ENCODE data around the gene SEC16A. TPM values are rescaled to one million over a fixed set of nuclear protein-coding genes. Genes with fewer than 3 reads are reported as not detected.

Gene SEC16A
- total RNA-seq, 1 donor from 2014 or later: 87.3 TPM

GRCh38 chr9:136470792-136471469 lies 11.9 kb downstream of the SEC16A start:
- Mint-ChIP-seq H3K4me1 (ENCODE audit: low read depth) (peaks cover 8% of the 10 kb centered on the region), H3K36me3 (ENCODE audit: low read depth) (peaks cover 25% of the 10 kb centered on the region), H3K27ac (no peak overlapping the region), H3K9me3 (no peaks in the 10 kb centered on the region), H3K27me3 (ENCODE audit: insufficient read depth) (no peaks in the 10 kb centered on the region), H3K4me3 (no peak overlapping the region)
- intact Hi-C loops (cut with micrococcal nuclease): no loop called here
- no peak for DNase-seq (ENCODE audit: low spot score)

GRCh38 chr9:136470356-136470755 lies 12.5 kb downstream of the SEC16A start:
- Mint-ChIP-seq H3K27me3 (ENCODE audit: insufficient read depth) (no peaks in the 10 kb centered on the region), H3K36me3 (ENCODE audit: low read depth) (peaks cover 24% of the 10 kb centered on the region), H3K4me1 (ENCODE audit: low read depth) (peaks cover 8% of the 10 kb centered on the region), H3K4me3 (no peak overlapping the region), H3K27ac (no peak overlapping the region), H3K9me3 (no peaks in the 10 kb centered on the region)
- intact Hi-C loops (cut with micrococcal nuclease): no loop called here
- no peak for DNase-seq (ENCODE audit: low spot score)

GRCh38 chr9:136467766-136468165 lies 15.1 kb downstream of the SEC16A start:
- DNase-seq (ENCODE audit: low spot score): no peak
- Mint-ChIP-seq H3K36me3 (ENCODE audit: low read depth) (peaks cover 30% of the 10 kb centered on the region), H3K9me3 (no peaks in the 10 kb centered on the region), H3K27ac (no peak overlapping the region), H3K27me3 (ENCODE audit: insufficient read depth) (no peaks in the 10 kb centered on the region), H3K4me1 (ENCODE audit: low read depth) (no peaks in the 10 kb centered on the region), H3K4me3 (no peak overlapping the region)
- intact Hi-C loops (cut with micrococcal nuclease): no loop called here

GRCh38 chr9:136466155-136466541 lies 16.7 kb downstream of the SEC16A start:
- no peak for DNase-seq (ENCODE audit: low spot score)
- intact Hi-C loops (cut with micrococcal nuclease): no loop called here
- Mint-ChIP-seq H3K36me3 (ENCODE audit: low read depth) (peaks cover 40% of the 10 kb centered on the region), H3K9me3 (no peaks in the 10 kb centered on the region), H3K4me3 (no peak overlapping the region), H3K27ac (no peak overlapping the region), H3K4me1 (ENCODE audit: low read depth) (no peaks in the 10 kb centered on the region), H3K27me3 (ENCODE audit: insufficient read depth) (no peaks in the 10 kb centered on the region)

- H3K4me1 Mint-ChIP-seq (ENCODE audit: low read depth): no peaks in the 10 kb centered on the region
- no peak for DNase-seq (ENCODE audit: low spot score)
- no peak overlapping the region for H3K4me3 Mint-ChIP-seq
- no peaks in the 10 kb centered on the region for H3K9me3 Mint-ChIP-seq
- H3K36me3 Mint-ChIP-seq (ENCODE audit: low read depth): peaks cover 43% of the 10 kb centered on the region
- H3K27ac Mint-ChIP-seq: no peak overlapping the region
- intact Hi-C loops (cut with micrococcal nuclease): no loop called here
- H3K27me3 Mint-ChIP-seq (ENCODE audit: insufficient read depth): no peaks in the 10 kb centered on the region
Observed at GRCh38 chr9:136465500-136466154, 17.2 kb downstream of the SEC16A start.

GRCh38 chr9:136464241-136464640 lies 18.6 kb downstream of the SEC16A start:
- intact Hi-C loops (cut with micrococcal nuclease): no loop called here
- no peaks in the 10 kb centered on the region for H3K9me3 Mint-ChIP-seq
- H3K27ac Mint-ChIP-seq: no peak overlapping the region
- H3K4me3 Mint-ChIP-seq: no peak overlapping the region
- no peaks in the 10 kb centered on the region for H3K4me1 Mint-ChIP-seq (ENCODE audit: low read depth)
- DNase-seq (ENCODE audit: low spot score): no peak
- no peaks in the 10 kb centered on the region for H3K27me3 Mint-ChIP-seq (ENCODE audit: insufficient read depth)
- H3K36me3 Mint-ChIP-seq (ENCODE audit: low read depth): peaks cover 46% of the 10 kb centered on the region

- no peaks in the 10 kb centered on the region for H3K9me3 Mint-ChIP-seq
- H3K27me3 Mint-ChIP-seq (ENCODE audit: insufficient read depth): no peaks in the 10 kb centered on the region
- H3K36me3 Mint-ChIP-seq (ENCODE audit: low read depth): peaks cover 52% of the 10 kb centered on the region
- H3K27ac Mint-ChIP-seq: no peak overlapping the region
- no peak for DNase-seq (ENCODE audit: low spot score)
- intact Hi-C loops (cut with micrococcal nuclease): no loop called here
- H3K4me1 Mint-ChIP-seq (ENCODE audit: low read depth): no peaks in the 10 kb centered on the region
- no peak overlapping the region for H3K4me3 Mint-ChIP-seq
Observed at GRCh38 chr9:136463578-136463977, 19.3 kb downstream of the SEC16A start.

GRCh38 chr9:136462664-136463063 lies 20.2 kb downstream of the SEC16A start:
- intact Hi-C loops (cut with micrococcal nuclease): no loop called here
- no peak overlapping the region for H3K4me3 Mint-ChIP-seq
- no peak for DNase-seq (ENCODE audit: low spot score)
- H3K4me1 Mint-ChIP-seq (ENCODE audit: low read depth): no peaks in the 10 kb centered on the region
- peaks cover 56% of the 10 kb centered on the region for H3K36me3 Mint-ChIP-seq (ENCODE audit: low read depth)
- no peaks in the 10 kb centered on the region for H3K9me3 Mint-ChIP-seq
- no peaks in the 10 kb centered on the region for H3K27me3 Mint-ChIP-seq (ENCODE audit: insufficient read depth)
- no peak overlapping the region for H3K27ac Mint-ChIP-seq

- no peaks in the 10 kb centered on the region for H3K27me3 Mint-ChIP-seq (ENCODE audit: insufficient read depth)
- H3K4me3 Mint-ChIP-seq: no peak overlapping the region
- intact Hi-C loops (cut with micrococcal nuclease): no loop called here
- no peak overlapping the region for H3K27ac Mint-ChIP-seq
- H3K36me3 Mint-ChIP-seq (ENCODE audit: low read depth): peaks cover 54% of the 10 kb centered on the region
- no peak for DNase-seq (ENCODE audit: low spot score)
- H3K4me1 Mint-ChIP-seq (ENCODE audit: low read depth): no peaks in the 10 kb centered on the region
- H3K9me3 Mint-ChIP-seq: no peaks in the 10 kb centered on the region
Observed at GRCh38 chr9:136460772-136461325, 22.0 kb downstream of the SEC16A start.

GRCh38 chr9:136459425-136459824 lies 23.4 kb downstream of the SEC16A start:
- intact Hi-C loops (cut with micrococcal nuclease): no loop called here
- Mint-ChIP-seq H3K4me3 (no peak overlapping the region), H3K27me3 (ENCODE audit: insufficient read depth) (no peaks in the 10 kb centered on the region), H3K36me3 (ENCODE audit: low read depth) (peaks cover 56% of the 10 kb centered on the region), H3K27ac (no peak overlapping the region), H3K4me1 (ENCODE audit: low read depth) (no peaks in the 10 kb centered on the region), H3K9me3 (no peaks in the 10 kb centered on the region)
- DNase-seq (ENCODE audit: low spot score): no peak

- Mint-ChIP-seq H3K27me3 (ENCODE audit: insufficient read depth) (no peaks in the 10 kb centered on the region), H3K4me1 (ENCODE audit: low read depth) (no peaks in the 10 kb centered on the region), H3K4me3 (no peak overlapping the region), H3K27ac (no peak overlapping the region), H3K36me3 (ENCODE audit: low read depth) (peaks cover 53% of the 10 kb centered on the region), H3K9me3 (no peaks in the 10 kb centered on the region)
- no peak for DNase-seq (ENCODE audit: low spot score)
- intact Hi-C loops (cut with micrococcal nuclease): no loop called here
Observed at GRCh38 chr9:136457326-136457725, 25.5 kb downstream of the SEC16A start.

GRCh38 chr9:136456258-136456657 lies 26.6 kb downstream of the SEC16A start:
- Mint-ChIP-seq H3K4me3 (no peak overlapping the region), H3K27ac (no peak overlapping the region), H3K36me3 (ENCODE audit: low read depth) (peaks cover 49% of the 10 kb centered on the region), H3K27me3 (ENCODE audit: insufficient read depth) (no peaks in the 10 kb centered on the region), H3K4me1 (ENCODE audit: low read depth) (no peaks in the 10 kb centered on the region), H3K9me3 (no peaks in the 10 kb centered on the region)
- intact Hi-C loops (cut with micrococcal nuclease): no loop called here
- DNase-seq (ENCODE audit: low spot score): no peak

Measured in activated T-helper 1 cell treated with anti-CD3 and anti-CD28 coated beads, Interleukin-12 subunit alpha, Interleukin-12 subunit beta, Interleukin-2, Interleukin-4 antibody, amounts not matched to agents 30 ng/mL and 10 ng/mL and 1 ng/mL, durations not matched to agents 14 hours and 24 hours and 36 hours (primary cell).